SKM-1 (cell line): Measurements from ENCODE around the gene KDM3B.
"Not testable (repeated sequence)": the region's sequence is repeated elsewhere in the genome, so short reads cannot be mapped to it uniquely, and the experiment has no call there.

ENCODE experiments used
- DNase-seq: peaks from one replicate; lab custom pipeline; 2025; ENCODE audit not compliant: unreplicated experiment; lab: John Stamatoyannopoulos, UW

Gene KDM3B

GRCh38 chr5:138391859-138392386 is 39.4 kb downstream of the KDM3B start:
- DNase-seq = no peak

GRCh38 chr5:138402640-138403039 is 50.2 kb downstream of the KDM3B start:
- DNase-seq = no peak

GRCh38 chr5:138408023-138408422 is 55.5 kb downstream of the KDM3B start:
- no peak for DNase-seq

- not testable (repeated sequence) for DNase-seq
Observed at GRCh38 chr5:138410996-138411640, 58.6 kb downstream of the KDM3B start.

GRCh38 chr5:138418444-138418843 is 66.0 kb downstream of the KDM3B start:
- no peak for DNase-seq

GRCh38 chr5:138425079-138425478 is 72.6 kb downstream of the KDM3B start:
- no peak for DNase-seq

GRCh38 chr5:138435943-138436342 is 83.5 kb downstream of the KDM3B start:
- no peak for DNase-seq

- DNase-seq = no peak
Observed at GRCh38 chr5:138438003-138438723, 85.7 kb downstream of the KDM3B start.

GRCh38 chr5:138438724-138439476 is 86.4 kb downstream of the KDM3B start, which contains the start of gene REEP2:
REEP2 (plus strand) TSS chr5:138439057; CDS start chr5:138439209, 152 bp downstream.
- no peak for DNase-seq

GRCh38 chr5:138439477-138440158 is 87.1 kb downstream of the KDM3B start:
- no peak for DNase-seq

- DNase-seq = no peak
Observed at GRCh38 chr5:138440159-138441073, 87.9 kb downstream of the KDM3B start.

- DNase-seq = no peak
Observed at GRCh38 chr5:138441221-138441620, 88.7 kb downstream of the KDM3B start.

GRCh38 chr5:138444078-138444773 is 91.7 kb downstream of the KDM3B start:
- no peak for DNase-seq

- DNase-seq = no peak
Observed at GRCh38 chr5:138444774-138445546, 92.5 kb downstream of the KDM3B start.

- DNase-seq = no peak
Observed at GRCh38 chr5:138445547-138446271, 93.2 kb downstream of the KDM3B start.

- DNase-seq = no peak
Observed at GRCh38 chr5:138448070-138448469, 95.6 kb downstream of the KDM3B start.

GRCh38 chr5:138448481-138449398 is 96.3 kb downstream of the KDM3B start:
- no peak for DNase-seq
